NCI-H226 (cell line): Measurements from ENCODE around the gene VRTN.

ENCODE experiments used
- DNase-seq: peaks from one replicate; pipeline ENCODE4 v3.0.0-alpha.2; 2015

The VRTN gene

DNA sequence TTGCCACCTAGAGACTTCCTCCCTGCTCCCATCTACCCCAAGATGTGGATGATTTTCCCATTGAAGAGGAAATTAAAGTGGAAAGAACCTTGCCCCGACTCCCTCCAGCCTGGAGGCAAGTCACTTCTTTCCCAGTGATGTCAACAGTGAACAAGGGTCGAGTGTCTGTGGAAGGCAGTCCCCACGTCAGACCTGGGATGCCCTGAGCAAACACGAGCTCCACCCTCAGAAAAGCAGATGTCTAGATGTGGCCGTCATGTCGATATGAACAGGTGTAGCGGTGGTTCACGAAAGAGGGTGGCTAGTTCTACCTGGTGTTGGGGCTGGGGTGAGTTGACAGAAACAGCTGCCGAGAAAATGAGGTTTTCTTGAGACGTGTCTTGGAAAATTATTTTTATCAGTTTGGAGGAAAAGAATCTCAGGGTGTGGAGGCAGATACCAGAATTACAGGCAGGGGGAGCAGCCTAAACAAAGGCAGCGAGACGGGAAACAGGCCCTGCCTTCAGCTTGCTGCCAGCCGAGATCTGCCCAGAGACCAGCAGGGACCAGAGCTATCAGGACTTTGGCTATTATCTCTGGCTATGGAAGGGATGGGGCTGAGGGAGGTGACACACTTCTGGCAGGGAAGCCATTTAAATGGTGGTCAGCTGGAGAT is 51.9 kb downstream of the VRTN start:
- no peak for DNase-seq

DNA sequence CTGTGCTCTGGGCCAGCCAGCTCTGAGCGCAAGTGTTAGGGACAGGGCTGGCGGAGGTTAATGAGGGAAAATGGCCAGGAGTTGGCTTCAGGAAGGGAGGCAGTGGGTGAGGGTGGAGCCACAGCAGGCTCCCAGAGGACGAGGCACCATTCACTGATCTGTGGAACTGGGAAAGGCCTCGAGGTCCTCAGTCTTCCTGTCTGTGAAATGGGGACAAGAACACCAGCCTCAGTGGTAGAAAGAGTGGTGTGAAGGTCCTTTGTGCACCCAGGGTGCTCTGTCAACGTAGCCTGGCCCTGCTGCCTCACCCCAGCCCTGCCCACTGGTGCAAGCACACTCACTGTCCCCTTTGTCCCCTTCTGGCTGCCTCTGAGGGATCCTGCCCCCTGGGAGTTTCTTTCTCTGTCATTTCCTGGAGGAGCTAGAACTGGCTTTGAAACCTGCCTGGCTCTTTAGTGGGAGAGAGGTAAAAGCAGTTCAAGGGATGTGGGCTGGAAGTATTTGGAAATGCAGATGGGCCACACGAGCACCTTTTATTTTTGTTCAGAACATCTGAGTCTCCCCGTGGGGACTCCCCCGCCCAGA is 52.7 kb downstream of the VRTN start:
- no peak for DNase-seq

DNA sequence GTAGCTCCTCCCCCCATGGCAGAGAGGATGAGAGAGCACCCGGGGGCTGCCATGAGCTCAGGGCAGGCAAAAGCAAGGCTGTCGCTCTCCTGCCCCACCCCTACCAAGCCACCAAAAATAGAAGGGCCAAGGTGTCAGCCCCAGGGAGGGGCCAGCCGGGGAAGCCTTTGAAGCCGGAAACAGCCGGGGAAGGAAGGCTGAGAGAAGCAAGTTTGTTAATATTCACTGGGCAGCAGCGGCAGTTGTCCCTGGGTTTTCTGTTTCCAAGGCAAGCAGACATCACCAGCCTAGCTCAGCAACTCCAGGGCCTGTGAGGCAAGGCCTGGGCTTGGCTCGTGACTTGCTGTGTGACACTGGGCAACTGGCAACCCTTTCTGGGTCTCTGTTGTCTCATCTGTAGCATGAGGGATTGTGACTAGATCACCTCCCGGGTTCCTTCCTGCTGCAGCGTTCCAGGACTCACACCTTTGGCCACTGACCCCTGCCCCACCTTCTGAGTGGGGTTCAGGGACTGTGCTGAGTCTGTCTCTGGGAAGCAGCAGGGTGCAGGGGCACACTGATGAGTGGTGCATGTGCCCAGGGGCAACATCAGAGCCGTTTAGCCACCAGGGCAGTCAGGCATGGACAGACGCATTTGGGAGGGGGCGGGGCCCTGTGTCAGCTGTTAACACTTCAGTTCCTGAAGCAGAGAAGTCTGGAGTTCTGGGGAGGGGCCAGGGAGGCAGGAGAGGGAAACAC is 53.4 kb downstream of the VRTN start:
- DNase-seq, result no peak

DNA sequence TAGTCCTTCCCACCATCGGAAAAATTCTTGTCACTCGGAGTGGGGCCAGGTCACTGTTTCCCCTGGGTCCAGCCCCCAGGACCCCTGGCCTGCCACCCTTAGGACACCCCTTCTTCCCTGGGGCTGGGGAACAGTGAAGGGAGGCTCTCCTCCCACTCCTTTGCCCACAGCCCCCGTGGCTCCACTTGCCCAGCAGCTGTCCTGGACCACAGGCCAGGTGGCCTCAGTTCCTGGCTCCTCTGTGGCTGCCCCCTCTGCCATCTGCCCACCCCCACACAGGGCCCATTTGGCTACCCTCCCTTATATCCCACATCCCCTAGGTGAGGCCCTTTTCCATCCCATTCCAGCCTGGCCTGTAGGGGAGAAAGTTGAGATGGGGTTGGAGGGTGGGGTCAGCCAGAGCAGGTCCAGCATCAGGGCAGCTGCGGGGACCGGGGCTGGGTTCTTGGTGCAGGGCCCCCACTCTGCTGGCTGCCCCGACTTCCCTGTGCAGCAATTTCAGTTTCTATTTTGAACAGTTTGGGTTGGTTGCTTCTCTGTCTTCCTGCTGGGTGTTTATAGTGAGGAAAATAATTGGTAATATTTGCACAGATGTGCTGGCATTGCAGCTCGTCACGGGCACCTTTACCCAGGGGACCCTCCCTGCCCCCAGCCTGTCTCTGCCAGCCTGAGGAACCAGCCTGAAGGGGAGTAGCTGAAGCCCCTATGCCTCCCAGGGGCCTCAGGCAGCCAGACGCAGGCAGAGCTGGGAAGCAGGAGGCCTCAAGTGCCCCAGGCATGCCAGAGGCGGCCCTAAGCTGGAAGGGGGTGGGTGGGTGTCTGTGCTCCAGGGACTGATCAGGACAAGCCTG is 54.4 kb downstream of the VRTN start:
- DNase-seq, result no peak

DNA sequence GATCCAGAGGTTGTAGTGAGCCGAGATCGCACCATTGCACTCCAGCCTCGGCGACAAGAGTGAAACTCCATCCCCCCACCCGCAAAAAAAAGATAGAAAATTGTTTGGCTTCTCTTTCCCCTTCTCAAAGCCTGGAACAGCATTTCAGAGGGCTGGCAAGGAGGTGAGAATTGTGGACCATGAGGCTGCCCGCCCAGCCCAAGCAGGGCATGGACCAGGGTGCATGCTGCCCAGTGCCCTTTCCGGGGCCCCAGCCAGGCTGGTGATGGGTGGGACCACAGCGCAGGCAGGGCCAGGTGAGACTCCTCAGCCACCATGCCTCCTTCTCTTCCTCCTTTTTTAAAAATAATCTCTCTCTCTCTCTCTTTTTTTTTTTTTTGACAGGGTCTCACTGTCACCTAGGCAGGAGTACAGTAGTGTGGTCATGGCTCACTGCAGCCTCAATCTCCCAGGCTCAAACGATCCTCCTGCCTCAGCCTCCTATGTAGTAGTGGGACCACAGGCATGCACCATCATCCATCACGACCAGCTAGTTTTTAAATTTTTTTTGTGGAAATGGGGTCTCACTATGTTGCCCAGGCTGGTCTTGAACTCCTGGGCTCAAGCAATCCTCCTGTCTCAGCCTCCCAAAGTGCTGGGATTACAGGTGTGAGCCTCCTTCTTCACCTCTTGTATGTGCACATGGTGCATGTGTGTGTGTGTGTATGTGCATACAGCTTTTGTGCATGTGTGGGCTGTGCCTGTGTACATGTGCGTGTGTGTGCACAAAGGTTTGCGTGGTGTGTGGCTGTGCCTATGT is 55.5 kb downstream of the VRTN start:
- DNase-seq, result no peak

DNA sequence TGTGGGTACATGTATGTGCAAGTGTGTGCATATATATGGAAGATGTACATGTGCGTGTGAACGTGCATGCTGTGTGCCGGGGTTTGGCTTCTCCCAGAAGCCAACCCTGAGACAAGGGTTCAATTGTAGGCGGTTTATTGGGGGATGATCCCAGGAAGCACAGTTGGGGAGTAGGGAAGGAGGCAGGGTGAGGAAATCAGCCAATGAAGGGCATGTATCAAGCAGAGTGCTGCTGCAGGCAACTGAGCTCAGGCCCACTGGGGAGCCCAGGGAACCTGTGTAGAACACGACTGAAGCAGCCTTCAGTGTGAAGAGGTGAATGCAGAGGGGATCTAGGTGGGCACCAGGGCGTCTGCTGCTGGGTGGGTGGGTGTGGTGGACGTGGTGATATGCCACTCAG is 56.2 kb downstream of the VRTN start:
- DNase-seq, result no peak

DNA sequence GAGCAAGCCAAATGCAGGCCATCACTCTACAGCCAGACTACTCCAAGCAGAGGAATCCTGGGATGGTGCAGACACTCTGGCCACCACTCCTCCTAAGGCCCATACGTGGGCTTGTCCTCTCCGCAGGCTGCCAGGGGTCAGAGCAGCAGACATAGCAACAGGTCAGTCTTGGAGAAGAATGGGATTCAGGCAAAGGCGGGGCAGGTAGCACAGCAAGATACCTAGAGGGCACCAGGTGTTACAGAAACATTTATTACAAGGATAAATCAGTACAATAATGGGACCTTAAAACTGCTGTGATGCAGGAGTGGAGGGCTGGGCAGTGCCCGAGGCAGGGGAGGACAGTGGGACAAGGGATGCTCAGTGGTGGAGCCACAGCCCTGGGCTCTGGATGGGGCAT is 57.4 kb downstream of the VRTN start:
- DNase-seq, result no peak

DNA sequence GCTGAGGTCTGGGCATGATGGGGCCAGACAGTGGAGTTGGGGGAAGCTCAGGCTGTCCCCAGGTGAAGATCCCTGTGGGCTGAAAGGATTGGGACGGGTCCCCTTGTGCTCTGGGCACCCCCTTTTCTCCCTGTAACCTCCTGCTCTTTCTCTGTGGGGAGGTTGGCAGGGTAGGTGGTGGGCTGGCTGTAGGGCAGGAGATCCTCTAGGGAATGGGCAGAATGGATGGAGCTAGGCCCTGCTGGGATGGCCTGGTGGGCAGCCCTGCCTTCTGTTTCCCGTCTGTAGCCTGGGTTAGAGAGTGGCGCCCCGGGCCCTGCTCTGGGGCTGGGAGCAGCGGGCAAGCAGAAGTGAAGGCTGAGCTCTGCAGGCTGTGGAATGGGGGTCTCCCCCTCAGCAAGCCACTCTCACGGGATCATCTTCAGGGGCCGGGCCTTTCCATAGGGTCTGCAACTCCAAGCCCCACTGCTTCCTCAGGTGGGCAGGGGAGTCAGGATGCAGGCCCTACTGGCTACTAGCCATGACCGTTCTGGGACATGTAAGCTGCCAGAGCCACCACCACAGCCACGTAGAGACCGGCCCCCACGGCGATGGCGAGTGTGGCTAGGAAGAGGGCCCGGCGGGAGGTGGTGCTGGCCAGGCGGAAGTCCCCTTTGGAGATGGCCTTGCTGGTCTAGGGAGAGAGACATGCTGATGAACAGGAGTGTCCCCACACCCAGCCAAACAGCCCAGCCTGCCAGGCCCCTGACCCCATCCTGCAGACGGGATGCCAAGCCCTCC is 58.9 kb downstream of the VRTN start:
- no peak for DNase-seq

DNA sequence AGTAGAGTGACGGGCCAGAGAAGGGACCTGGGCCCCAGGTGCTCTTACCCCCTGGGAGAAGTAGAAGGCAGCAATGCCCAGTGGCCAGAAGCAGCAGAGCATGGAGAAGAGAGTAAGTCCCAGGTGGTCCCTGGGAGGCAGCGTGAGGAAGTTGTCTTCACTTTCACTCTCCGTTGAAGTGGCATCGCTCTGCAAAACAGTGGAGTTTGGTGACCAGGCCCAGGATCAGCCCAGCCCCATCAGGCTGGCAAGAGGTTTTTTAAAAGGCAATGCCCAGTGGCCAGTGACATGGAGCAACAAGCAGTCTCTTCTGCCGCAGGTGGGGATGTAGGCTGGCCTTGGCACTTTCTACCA is 59.5 kb downstream of the VRTN start:
- no peak for DNase-seq

DNA sequence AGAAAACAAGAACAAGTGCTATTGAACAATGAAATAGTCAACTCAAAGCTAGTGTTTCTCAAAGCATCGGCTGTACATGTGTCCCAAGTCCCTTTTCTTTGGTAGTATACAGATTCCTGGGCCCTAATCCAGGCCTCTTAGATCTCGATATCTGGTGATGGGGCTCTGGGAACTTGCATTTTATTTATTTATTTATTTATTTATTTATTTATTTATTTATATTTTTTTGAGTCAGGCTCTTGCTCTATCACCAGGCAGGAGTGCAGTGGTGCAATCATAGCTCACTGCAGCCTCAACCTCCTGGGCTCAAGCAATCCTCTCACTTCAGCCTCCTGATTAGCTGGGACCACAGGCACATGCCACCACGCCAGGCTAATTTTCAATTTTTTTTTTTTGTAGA is 60.6 kb downstream of the VRTN start:
- no peak for DNase-seq

DNA sequence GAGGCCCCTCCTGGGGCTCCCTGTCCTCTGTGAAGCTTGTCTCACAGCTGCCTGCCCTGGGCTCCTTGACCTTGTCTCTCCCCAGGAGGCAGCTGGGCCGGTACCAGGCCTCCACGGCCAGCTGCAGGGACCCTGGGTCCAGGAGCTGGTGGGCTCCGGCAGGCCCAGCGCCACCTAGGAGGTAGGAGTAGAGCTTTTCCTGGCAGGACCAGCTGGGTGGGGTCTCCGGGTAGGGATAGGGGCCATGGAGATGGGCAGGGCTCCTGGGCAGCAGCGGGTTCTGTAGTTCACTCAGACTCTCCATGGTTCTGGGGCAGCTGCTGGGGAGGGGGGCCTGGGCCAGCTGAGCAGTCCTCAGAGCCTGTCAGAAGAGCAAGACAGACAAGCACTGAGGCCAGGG is 61.2 kb downstream of the VRTN start:
- DNase-seq, result no peak
